HG03139 (cell line): ENCODE data around the gene SIK3.
A peak's percentile ranks its signal among the peaks of the same experiment; 100 is the strongest.
"Not testable (repeated sequence)": the region's sequence is repeated elsewhere in the genome, so short reads cannot be mapped to it uniquely, and the experiment has no call there.

ENCODE experiments used
- ATAC-seq: cut with Tn5 transposase; IDR thresholded peaks from one replicate; pipeline ENCODE4 v1.9.1; 2021; ENCODE audit not compliant: unreplicated experiment

The SIK3 gene

GRCh38 chr11:116844722-116845121 lies 253.5 kb downstream of the SIK3 start:
- no peak for ATAC-seq

- ATAC-seq: no peak
Observed at GRCh38 chr11:116843661-116844060, 254.6 kb downstream of the SIK3 start.

GRCh38 chr11:116842909-116843308 lies 255.3 kb downstream of the SIK3 start:
- ATAC-seq: no peak

GRCh38 chr11:116842117-116842516 lies 256.1 kb downstream of the SIK3 start:
- ATAC-seq: no peak

GRCh38 chr11:116840746-116841296 lies 257.4 kb downstream of the SIK3 start:
- ATAC-seq: no peak

GRCh38 chr11:116840224-116840745 lies 257.9 kb downstream of the SIK3 start:
- ATAC-seq: no peak

- no peak for ATAC-seq
Observed at GRCh38 chr11:116838321-116839084, 259.7 kb downstream of the SIK3 start.

GRCh38 chr11:116837231-116838091 lies 260.8 kb downstream of the SIK3 start, which contains the start of gene APOA1:
APOA1 (minus strand) TSS chr11:116837622; CDS start chr11:116837387, 235 bp downstream.
- no peak for ATAC-seq

GRCh38 chr11:116836632-116836991 lies 261.6 kb downstream of the SIK3 start:
- no peak for ATAC-seq

- peak; percentile 77 for ATAC-seq
Observed at GRCh38 chr11:116835791-116836631, 262.2 kb downstream of the SIK3 start.

- peak; percentile 37 for ATAC-seq
Observed at GRCh38 chr11:116835042-116835772, 263.0 kb downstream of the SIK3 start.

GRCh38 chr11:116834535-116835041 lies 263.6 kb downstream of the SIK3 start:
- not testable (repeated sequence) for ATAC-seq

GRCh38 chr11:116833816-116834534 lies 264.3 kb downstream of the SIK3 start:
- ATAC-seq: no peak

- no peak for ATAC-seq
Observed at GRCh38 chr11:116833491-116833815, 264.8 kb downstream of the SIK3 start.

- no peak for ATAC-seq
Observed at GRCh38 chr11:116832350-116833290, 265.6 kb downstream of the SIK3 start.

GRCh38 chr11:116831790-116832349 lies 266.4 kb downstream of the SIK3 start:
- no peak for ATAC-seq

GRCh38 chr11:116830184-116830912 lies 267.9 kb downstream of the SIK3 start:
- no peak for ATAC-seq
